T1000 (cell line): ENCODE measurements around the gene RAB39B.

Experiments used
- DNase-seq: peaks from one replicate; lab custom pipeline; 2025; ENCODE audit warnings: mixed read lengths; lab: John Stamatoyannopoulos, UW

The RAB39B gene

DNA sequence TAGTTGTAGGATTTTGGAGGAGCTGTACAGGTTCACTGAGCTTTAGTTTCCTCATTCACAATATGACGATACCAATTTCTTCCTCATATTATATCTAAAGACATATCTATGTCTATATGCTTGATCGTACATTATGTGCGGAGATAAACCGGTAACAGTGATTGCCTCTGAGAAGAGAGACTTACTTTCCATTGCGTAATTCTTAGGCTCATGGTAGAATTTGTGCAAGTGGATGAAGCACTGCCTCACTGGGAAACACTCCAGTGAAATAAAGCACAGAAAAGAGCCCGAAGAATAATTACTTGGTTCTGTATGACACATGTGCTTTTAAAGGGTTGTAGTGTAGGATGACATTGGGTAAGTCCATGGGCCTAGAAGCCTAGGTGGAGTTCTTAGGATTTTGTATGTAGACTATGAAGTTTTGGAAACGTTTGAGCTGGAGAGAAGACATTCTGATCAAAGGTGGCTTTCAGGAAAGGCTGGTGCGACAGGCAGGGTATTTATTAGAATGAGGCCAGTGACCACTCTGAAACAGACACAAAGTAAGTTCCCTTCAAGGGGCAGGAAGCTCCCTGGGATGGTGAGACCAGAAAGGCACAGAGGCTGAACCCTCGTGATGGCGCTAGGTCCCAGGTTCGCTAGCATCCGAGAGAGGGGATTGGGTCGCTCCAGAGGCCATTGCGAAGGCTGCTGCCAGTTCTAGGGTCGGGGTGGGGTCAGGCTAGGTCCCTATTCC lies 48.7 kb downstream of the RAB39B start:
- DNase-seq: no peak

DNA sequence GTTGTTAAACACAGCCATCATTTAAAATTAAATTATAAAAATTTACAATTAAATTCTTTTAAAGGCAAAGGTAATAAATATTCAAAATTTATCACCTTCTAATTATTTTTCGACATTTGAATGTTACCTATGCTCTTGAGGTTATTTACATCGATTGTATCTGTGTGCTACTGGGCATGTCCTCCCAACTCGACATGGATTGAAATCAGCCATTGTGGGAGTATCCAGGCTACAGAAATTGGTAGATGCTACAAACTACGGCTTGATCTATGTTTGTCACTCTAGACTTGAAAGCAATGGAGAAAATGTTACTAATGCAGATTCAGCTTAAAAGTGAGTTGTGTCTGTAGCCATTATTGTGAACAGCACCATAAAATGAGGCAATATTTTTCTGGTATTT lies 50.6 kb downstream of the RAB39B start:
- DNase-seq: no peak

DNA sequence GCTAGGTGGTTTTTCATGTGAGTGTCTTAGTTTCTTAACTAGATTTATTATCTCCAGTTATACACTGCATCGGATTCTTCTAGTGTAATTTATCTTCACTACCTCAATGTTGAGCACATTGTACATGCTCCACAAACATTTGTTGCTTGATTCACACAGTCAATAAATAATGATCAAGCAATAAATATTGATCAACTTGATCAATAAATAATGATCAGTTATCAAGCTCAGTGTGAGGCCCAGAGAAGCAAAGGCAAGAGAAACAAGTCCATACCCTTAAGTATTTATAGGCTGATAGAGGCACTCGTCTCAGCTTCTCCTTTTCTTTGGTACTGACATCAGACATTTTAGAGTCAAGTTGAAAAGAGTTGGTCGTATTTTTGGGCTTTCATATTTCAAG lies 53.1 kb downstream of the RAB39B start:
- DNase-seq: no peak
